ENCODE measurements around the gene MATN4.
A peak's percentile ranks its signal among the peaks of the same experiment; 100 is the strongest.

Gene MATN4

GRCh38 chr20:45289942-45290676 lies 18.0 kb downstream of the MATN4 start:
- no peak for DNase-seq

- DNase-seq: no peak
Observed at GRCh38 chr20:45288860-45289259, 19.2 kb downstream of the MATN4 start.

GRCh38 chr20:45288376-45288775 lies 19.7 kb downstream of the MATN4 start:
- DNase-seq: no peak

GRCh38 chr20:45283551-45284057 lies 24.5 kb downstream of the MATN4 start:
- DNase-seq: peak; percentile 55

GRCh38 chr20:45282700-45283550 lies 25.2 kb downstream of the MATN4 start:
- DNase-seq: no peak

GRCh38 chr20:45279992-45280391 lies 28.1 kb downstream of the MATN4 start:
- DNase-seq: no peak

GRCh38 chr20:45275338-45275737 lies 32.8 kb downstream of the MATN4 start:
- DNase-seq: no peak

GRCh38 chr20:45269754-45270270 lies 38.3 kb downstream of the MATN4 start:
- DNase-seq: no peak

- DNase-seq: no peak
Observed at GRCh38 chr20:45269056-45269455, 39.0 kb downstream of the MATN4 start.

GRCh38 chr20:45268531-45268930 lies 39.6 kb downstream of the MATN4 start:
- DNase-seq: no peak

GRCh38 chr20:45266977-45267376 lies 41.1 kb downstream of the MATN4 start:
- no peak for DNase-seq

- no peak for DNase-seq
Observed at GRCh38 chr20:45263556-45264266, 44.4 kb downstream of the MATN4 start.

- no peak for DNase-seq
Observed at GRCh38 chr20:45258664-45259063, 49.4 kb downstream of the MATN4 start.

- no peak for DNase-seq
Observed at GRCh38 chr20:45258259-45258658, 49.8 kb downstream of the MATN4 start.

GRCh38 chr20:45257711-45258110 lies 50.4 kb downstream of the MATN4 start:
- DNase-seq: no peak

GRCh38 chr20:45257161-45257560 lies 50.9 kb downstream of the MATN4 start:
- no peak for DNase-seq

- DNase-seq: peak; percentile 91
Observed at GRCh38 chr20:45254383-45255262, 53.5 kb downstream of the MATN4 start, which contains the start of gene SLPI. SLPI (minus strand) TSS chr20:45254564; CDS start chr20:45254543, 21 bp downstream.

GRCh38 chr20:45253261-45253660 lies 54.8 kb downstream of the MATN4 start:
- DNase-seq: no peak

- no peak for DNase-seq
Observed at GRCh38 chr20:45251884-45252560, 56.1 kb downstream of the MATN4 start.

GRCh38 chr20:45248609-45249008 lies 59.5 kb downstream of the MATN4 start:
- DNase-seq: no peak

GRCh38 chr20:45247865-45248264 lies 60.2 kb downstream of the MATN4 start:
- no peak for DNase-seq
